AG10803 (cell line): ENCODE measurements around the gene OR5H2.
"Not testable (repeated sequence)": the region's sequence is repeated elsewhere in the genome, so short reads cannot be mapped to it uniquely, and the experiment has no call there.

Source experiments
- DNase-seq: peaks from one replicate; pipeline ENCODE4 v3.0.0; 2010; ENCODE audit warnings: low read depth
- H3K4me3 ChIP-seq: 2 replicates; pipeline ENCODE4 v1.5.1; 2011; ENCODE audit warnings: mild to moderate bottlenecking, low read length, control low read depth
- TF ChIP-seq, protein P1 (sequence below): conservative IDR thresholded peaks from 2 replicates; pipeline ENCODE4 v1.5.1; 2011; ENCODE audit warnings: mild to moderate bottlenecking, low read length, control low read depth, inconsistent platforms

The OR5H2 gene

DNA sequence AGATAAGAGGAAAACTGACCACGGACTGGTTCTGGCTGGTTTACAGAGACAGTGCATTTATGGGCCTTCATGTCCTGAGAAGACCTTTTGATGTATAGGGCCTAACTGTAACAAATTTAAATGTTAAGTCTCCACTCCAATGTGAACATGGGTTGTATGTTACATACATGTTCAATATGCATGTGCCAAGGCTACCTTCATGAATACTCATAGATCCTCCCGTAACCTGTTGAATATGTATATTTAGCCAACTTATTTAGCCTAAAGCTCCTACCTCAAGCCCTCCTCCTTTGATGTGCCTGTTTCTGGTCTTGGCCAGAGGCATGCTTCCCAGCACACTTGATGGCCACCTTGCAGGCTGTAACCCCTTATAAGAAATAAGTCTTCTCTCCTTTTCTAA, at the start of gene OR5H2:
Gene OR5H2, plus strand, starts transcription at position 301 of the 400 bp plus-strand sequence. CDS start 398 bp downstream, outside the sequence.
- DNase-seq, result no peak
- TF ChIP-seq, protein P1, sequence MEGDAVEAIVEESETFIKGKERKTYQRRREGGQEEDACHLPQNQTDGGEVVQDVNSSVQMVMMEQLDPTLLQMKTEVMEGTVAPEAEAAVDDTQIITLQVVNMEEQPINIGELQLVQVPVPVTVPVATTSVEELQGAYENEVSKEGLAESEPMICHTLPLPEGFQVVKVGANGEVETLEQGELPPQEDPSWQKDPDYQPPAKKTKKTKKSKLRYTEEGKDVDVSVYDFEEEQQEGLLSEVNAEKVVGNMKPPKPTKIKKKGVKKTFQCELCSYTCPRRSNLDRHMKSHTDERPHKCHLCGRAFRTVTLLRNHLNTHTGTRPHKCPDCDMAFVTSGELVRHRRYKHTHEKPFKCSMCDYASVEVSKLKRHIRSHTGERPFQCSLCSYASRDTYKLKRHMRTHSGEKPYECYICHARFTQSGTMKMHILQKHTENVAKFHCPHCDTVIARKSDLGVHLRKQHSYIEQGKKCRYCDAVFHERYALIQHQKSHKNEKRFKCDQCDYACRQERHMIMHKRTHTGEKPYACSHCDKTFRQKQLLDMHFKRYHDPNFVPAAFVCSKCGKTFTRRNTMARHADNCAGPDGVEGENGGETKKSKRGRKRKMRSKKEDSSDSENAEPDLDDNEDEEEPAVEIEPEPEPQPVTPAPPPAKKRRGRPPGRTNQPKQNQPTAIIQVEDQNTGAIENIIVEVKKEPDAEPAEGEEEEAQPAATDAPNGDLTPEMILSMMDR, result no peak
- H3K4me3 ChIP-seq, result no peak within 1 kb of the TSS

DNA sequence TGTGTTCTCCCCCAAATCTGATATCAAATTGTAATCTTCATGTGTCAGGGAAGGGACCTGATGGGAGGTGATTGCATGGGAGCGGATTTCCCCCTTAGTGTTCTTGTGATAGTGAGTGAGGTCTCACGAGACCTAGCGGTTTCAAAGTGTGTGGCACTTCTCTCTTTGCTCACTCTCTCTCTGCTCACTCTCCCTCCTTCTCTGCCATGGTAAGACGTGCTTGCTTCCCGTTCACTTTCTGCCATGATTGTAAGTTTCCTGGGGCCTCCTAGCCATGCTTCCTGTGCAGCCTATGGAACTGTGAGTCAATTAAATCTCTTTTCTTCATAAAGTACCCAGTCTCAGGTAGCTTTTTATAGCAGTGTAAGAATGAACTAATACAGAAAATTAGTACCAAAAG, 48.8 kb upstream of the OR5H2 start:
- TF ChIP-seq, protein P1, result no peak
- H3K4me3 ChIP-seq, result no peak overlapping the region
- DNase-seq, result no peak

DNA sequence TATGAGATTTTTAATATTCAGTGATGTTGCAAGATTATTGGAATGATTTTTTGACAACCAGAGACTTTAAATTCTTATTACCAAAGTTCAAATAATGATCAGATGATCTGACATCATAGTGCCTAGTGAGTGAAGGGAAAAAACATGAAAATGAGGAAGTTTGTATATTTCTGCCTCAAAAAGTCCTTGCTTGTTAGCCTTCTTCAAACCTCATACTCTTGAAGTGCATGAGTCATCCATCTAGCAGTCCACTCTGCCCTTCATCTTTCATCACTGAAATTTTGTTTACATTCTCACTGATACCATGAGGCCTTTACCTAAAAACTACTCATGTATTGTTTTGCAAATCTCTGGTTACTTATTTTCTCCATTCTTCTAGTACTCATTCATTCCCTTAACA, 42.2 kb upstream of the OR5H2 start:
- DNase-seq, result no peak
- TF ChIP-seq, protein P1, result no peak
- no peak overlapping the region for H3K4me3 ChIP-seq

DNA sequence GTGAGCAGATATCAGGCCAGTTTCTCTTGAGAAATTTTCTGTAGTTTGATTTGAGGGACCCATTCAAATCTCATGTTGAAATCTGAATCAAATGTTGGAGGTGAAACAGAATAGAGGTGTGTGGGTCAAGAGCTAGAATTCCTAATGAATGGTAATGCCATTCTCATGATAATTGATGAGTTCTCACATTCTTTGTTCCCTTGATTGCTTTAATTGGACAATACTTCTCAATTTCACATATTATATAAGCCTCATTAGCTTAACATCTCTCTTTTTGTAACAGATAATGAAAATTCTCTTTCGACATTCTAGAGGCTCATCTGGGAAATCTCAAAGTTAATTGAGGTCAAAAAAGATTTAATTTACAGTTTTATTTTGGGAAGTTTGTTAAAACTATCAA, 40.1 kb upstream of the OR5H2 start:
- DNase-seq, result no peak

DNA sequence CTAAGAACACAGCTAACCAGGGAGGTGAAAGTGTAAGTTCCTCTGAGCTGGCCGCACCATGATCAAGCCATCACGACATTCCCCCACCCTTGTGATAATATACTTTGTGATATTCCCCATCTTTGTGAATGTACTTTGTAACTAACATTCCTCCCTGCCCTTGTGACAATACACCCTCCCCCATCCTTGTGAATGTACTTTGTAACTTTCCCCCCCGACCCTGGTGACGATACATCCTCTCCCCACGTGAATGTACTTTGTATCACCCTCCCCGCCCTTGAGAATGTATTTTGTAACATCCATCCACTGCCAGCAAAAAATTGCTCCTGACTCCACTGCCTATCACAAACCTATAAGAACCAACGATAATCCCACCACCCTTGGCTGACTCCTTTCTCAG, 38.5 kb upstream of the OR5H2 start:
- no peak overlapping the region for H3K4me3 ChIP-seq
- TF ChIP-seq, protein P1, result no peak
- no peak for DNase-seq

More for the DNA sequence above, 40.1 kb upstream of the OR5H2 start:
- TF ChIP-seq, protein P1, result no peak
- H3K4me3 ChIP-seq, result no peak overlapping the region

DNA sequence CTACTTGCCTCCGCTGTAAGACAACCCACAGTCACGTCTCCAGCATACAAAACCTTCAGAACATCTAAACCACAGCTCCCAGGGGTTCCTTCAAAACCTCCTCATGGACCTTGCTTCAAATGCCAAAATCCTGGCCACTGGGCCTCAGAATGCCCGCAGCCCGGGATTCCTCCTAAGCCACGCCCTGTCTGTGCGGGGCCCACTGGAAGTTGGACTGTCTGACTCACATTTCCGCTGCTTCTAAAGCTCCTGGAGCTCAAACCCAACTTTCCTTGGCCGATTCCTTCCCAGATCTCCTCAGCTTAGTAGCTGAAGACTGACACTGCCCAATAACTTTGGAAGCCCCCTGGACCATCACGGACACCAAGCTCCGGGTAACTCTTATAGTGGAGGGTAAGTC, 36.2 kb upstream of the OR5H2 start:
- TF ChIP-seq, protein P1, result no peak
- DNase-seq, result no peak
- H3K4me3 ChIP-seq, result no peak overlapping the region

DNA sequence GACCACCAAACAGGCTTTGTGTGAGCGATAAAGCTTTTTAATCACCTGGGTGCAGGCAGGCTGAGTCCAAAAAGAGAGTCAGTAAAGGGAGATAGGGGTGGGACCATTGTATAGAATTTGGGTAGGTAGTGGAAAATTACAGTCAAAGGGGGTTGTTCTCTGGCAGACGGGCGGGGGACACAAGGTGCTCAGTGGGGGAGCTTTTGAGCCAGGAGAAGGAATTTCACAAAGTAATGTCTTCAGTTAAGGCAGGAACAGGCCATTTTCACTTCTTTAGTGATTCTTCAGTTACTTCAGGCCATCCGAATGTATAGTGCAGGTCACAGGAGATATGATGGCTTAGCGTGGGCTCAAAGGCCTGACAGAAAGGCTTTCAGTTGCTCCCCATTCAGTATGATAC, 26.3 kb upstream of the OR5H2 start:
- not testable (repeated sequence) for DNase-seq, H3K4me3 ChIP-seq

DNA sequence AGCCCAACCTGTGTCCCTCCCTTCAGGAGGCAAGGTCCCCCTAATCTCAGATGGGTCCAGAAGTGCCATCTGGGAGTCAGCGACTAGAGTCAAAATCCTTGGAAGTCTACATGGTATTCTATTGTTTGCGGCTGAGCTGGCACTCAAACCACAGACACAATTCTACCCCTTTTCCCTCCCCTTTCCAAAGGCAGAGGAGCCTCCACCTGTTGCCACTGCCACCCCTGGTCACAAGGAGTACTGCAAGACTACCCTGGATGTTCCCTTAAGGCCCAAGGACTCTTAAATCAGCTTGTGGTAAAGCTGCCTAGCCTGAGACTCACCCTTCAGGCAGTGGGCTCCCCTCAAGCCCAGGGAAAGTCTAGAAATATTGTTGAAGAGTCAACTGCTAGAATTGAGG, 22.6 kb upstream of the OR5H2 start:
- no peak for DNase-seq
- TF ChIP-seq, protein P1, result no peak
- no peak overlapping the region for H3K4me3 ChIP-seq
